Adrenal gland (tissue), 5 donors: Measurements from ENCODE around the gene SYNPO.

Experiments
- POLR2A ChIP-seq, 2 donors: fragments of 450-650 bp; IDR thresholded peaks; one replicate each; pipeline ENCODE4 v1.6.1; 2017; ENCODE audit warnings: antibody characterized with exemption in 2 of 2, mild to moderate bottlenecking in 2 of 2, moderate library complexity in 1 of 2
- TF ChIP-seq, protein P1 (sequence below), 6 experiments: fragments of 450-650 bp in 4 of 6; fragments of 200-600 bp in 2 of 6; sonication (generic) in 1 of 6; IDR thresholded peaks; 1 replicate in 5 of 6; 2 replicates in 1 of 6; pipeline versions ENCODE4 v1.5.1 to v1.8.0; 2016 to 2021; ENCODE audit warnings: antibody characterized with exemption in 6 of 6, mild to moderate bottlenecking in 2 of 6, moderate library complexity in 1 of 6
- donor health status: DM: no; HTN: no; CAD: no.

DNA sequence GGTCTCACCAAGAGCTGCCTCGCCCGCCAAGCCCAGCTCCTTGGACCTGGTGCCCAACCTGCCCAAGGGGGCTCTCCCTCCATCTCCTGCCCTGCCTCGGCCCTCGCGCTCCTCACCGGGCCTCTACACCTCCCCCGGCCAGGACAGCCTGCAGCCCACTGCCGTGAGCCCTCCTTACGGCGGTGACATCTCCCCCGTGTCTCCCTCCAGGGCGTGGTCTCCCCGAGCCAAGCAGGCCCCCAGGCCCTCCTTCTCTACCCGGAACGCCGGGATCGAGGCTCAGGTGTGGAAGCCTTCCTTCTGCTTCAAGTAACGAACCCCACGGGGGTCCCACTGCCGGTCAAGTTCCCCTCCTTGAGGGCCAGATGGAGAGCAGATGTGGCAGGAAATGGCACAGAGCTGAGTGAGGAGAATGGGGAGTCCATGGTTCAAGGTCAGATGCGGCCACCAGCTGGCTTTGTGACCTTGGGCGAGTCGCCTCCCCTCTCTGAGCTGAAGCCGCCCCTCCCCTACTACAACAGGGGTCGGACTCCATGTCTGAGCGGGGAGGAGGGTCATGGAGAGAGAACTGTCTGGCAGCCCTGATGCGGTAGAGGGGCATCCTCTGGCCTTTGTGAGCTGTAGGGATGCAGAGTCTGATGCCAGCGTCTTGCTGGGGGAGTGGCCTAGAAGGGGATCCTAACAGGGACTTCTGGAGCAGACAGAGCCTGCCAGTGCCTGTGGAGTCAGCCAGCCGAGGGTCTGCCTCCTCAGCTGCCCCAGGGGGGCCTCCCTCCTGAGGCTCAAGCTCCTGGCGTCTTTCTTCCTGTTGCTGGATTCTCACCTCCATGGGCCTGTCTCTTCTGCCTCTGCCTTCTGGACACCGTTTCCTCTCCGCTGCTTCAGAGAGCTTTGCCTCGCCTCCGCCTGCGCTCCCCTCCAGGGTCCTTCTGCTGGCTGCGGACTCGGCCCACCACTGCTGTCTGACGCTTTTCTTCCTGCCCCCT is 9.9 kb downstream of the SYNPO start:
- TF ChIP-seq, protein P1, sequence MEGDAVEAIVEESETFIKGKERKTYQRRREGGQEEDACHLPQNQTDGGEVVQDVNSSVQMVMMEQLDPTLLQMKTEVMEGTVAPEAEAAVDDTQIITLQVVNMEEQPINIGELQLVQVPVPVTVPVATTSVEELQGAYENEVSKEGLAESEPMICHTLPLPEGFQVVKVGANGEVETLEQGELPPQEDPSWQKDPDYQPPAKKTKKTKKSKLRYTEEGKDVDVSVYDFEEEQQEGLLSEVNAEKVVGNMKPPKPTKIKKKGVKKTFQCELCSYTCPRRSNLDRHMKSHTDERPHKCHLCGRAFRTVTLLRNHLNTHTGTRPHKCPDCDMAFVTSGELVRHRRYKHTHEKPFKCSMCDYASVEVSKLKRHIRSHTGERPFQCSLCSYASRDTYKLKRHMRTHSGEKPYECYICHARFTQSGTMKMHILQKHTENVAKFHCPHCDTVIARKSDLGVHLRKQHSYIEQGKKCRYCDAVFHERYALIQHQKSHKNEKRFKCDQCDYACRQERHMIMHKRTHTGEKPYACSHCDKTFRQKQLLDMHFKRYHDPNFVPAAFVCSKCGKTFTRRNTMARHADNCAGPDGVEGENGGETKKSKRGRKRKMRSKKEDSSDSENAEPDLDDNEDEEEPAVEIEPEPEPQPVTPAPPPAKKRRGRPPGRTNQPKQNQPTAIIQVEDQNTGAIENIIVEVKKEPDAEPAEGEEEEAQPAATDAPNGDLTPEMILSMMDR (IDR thresholded peaks at IDR 0.05): no peak
- no peak for TF ChIP-seq POLR2A (IDR thresholded peaks at IDR 0.05)
